Endothelial cell of umbilical vein (primary cell): Measurements from ENCODE around the gene CIZ1. TPM values are rescaled to one million over a fixed set of nuclear protein-coding genes. Genes with fewer than 3 reads are reported as not detected.

Experiments
- BruUV-seq: library from RNA; stranded (reverse); fragments of 400-500 nt; replicated peaks from 2 replicates; lab custom pipeline; 2021; lab: Mats Ljungman, UMichigan
- CTCF ChIA-PET: fragments of 300-600, 350-600 bp; sonication (Branson Sonifier 250); formaldehyde crosslinking; loops from one replicate; lab custom pipeline; 2021; ENCODE audit warnings: antibody characterized with exemption, inconsistent platforms; lab: Charles Lee
- POLR2A ChIA-PET: fragments of 300-600, 350-600 bp; sonication (Branson Sonifier 250); formaldehyde crosslinking; loops from one replicate; lab custom pipeline; 2021; ENCODE audit warnings: antibody characterized with exemption, inconsistent platforms; lab: Charles Lee
- DNase-seq: peaks from one replicate; pipeline ENCODE4 v3.0.0-alpha.2; 2011; ENCODE audit warnings: low read depth, low spot score
- FAIRE-seq: peaks from 2 replicates; lab custom pipeline; 2011; peaks lifted over from hg19 to GRCh38; lab: Jason Lieb, UNC
- H2AFZ ChIP-seq: 2 replicates; pipeline ENCODE4 v1.6.0; 2012; ENCODE audit warnings: low read depth, low read length, control low read depth, inconsistent platforms
- H3K27ac ChIP-seq: 2 replicates; pipeline ENCODE4 v1.5.1; 2011; ENCODE audit warnings: low read depth, mild to moderate bottlenecking, control low read depth, low read length, moderate library complexity; ENCODE audit not compliant: insufficient read depth
- H3K27me3 ChIP-seq, 2 experiments: 2 replicates each; pipeline versions ENCODE4 v1.6.0 to v1.6.1; 2011; ENCODE audit warnings: low read length in 2 of 2, mixed read lengths in 1 of 2; ENCODE audit not compliant: control insufficient read depth in 2 of 2, insufficient read depth in 2 of 2
- H3K36me3 ChIP-seq, 2 experiments: 2 replicates in 1 of 2; 3 replicates in 1 of 2; pipeline ENCODE4 v1.5.1; 2011; ENCODE audit warnings: low read length in 2 of 2, mild to moderate bottlenecking in 1 of 2, moderate library complexity in 1 of 2; ENCODE audit not compliant: control insufficient read depth in 2 of 2, insufficient read depth in 2 of 2; ENCODE audit errors: extremely low read depth in 1 of 2
- H3K4me1 ChIP-seq: 3 replicates; pipeline ENCODE4 v1.5.1; 2011; ENCODE audit warnings: mild to moderate bottlenecking, low read length; ENCODE audit not compliant: control insufficient read depth, insufficient read depth; ENCODE audit errors: extremely low read depth
- H3K4me2 ChIP-seq: 2 replicates; pipeline ENCODE4 v1.6.1; 2011; ENCODE audit warnings: low read length, control low read depth, mixed read lengths; ENCODE audit not compliant: insufficient read depth
- H3K4me3 ChIP-seq, 3 experiments: fragments of 200-600 bp in 1 of 3; sonication (generic), shearing (Covaris generic) in 1 of 3; replicated peaks in 1 of 3; 2 replicates each; pipeline ENCODE4 v1.5.1; 2011 to 2016; ENCODE audit warnings: control low read depth in 3 of 3, low read length in 3 of 3, mild to moderate bottlenecking in 2 of 3, inconsistent platforms in 1 of 3, low read depth in 1 of 3, moderate library complexity in 1 of 3; ENCODE audit not compliant: insufficient read depth in 1 of 3
- H3K79me2 ChIP-seq: 2 replicates; pipeline ENCODE4 v1.6.0; 2012; ENCODE audit warnings: low read length, inconsistent platforms; ENCODE audit not compliant: control insufficient read depth, insufficient read depth
- H3K9ac ChIP-seq: replicated peaks from 2 replicates; pipeline ENCODE3; 2011; ENCODE audit warnings: low read length, control low read depth; ENCODE audit not compliant: insufficient read depth; ENCODE audit errors: extremely low read depth
- H3K9me1 ChIP-seq: replicated peaks from 3 replicates; pipeline ENCODE4 v1.6.0; 2011; ENCODE audit warnings: mild to moderate bottlenecking, low read length; ENCODE audit not compliant: control insufficient read depth, insufficient read depth; ENCODE audit errors: extremely low read depth
- H3K9me3 ChIP-seq: replicated peaks from 2 replicates; pipeline ENCODE4 v1.5.1; 2012; ENCODE audit warnings: low read length, inconsistent platforms; ENCODE audit not compliant: control insufficient read depth, insufficient read depth
- H4K20me1 ChIP-seq: replicated peaks from 2 replicates; pipeline ENCODE3; 2011; ENCODE audit warnings: mild to moderate bottlenecking, low read length; ENCODE audit not compliant: control insufficient read depth, insufficient read depth; ENCODE audit errors: extremely low read depth
- EZH2 ChIP-seq: IDR thresholded peaks from 2 replicates; pipeline ENCODE4 v1.6.1; 2012; ENCODE audit warnings: borderline replicate concordance, low read depth, mild to moderate bottlenecking, moderate library complexity, low read length, inconsistent platforms; ENCODE audit not compliant: severe bottlenecking
- FOS ChIP-seq: IDR thresholded peaks from 2 replicates; pipeline ENCODE4 v1.6.1; 2011; ENCODE audit warnings: mild to moderate bottlenecking, low read length, moderate library complexity, borderline replicate concordance; ENCODE audit not compliant: insufficient read depth
- GATA2 ChIP-seq: IDR thresholded peaks from 2 replicates; pipeline ENCODE4 v1.7.0; 2011; ENCODE audit warnings: low read depth, mild to moderate bottlenecking, moderate library complexity, mixed read lengths, low read length; ENCODE audit not compliant: insufficient read length, insufficient read depth
- JUN ChIP-seq: IDR thresholded peaks from 2 replicates; pipeline ENCODE4 v1.6.1; 2011; ENCODE audit warnings: borderline replicate concordance, low read depth; ENCODE audit not compliant: insufficient read length, insufficient read depth
- MYC ChIP-seq: IDR thresholded peaks from one replicate; pipeline ENCODE4 v1.6.1; 2011; ENCODE audit warnings: mild to moderate bottlenecking, low read depth, low read length
- POLR2AphosphoS5 ChIP-seq: IDR thresholded peaks from 2 replicates; pipeline ENCODE4 v1.6.1; 2012; ENCODE audit warnings: low read depth, mild to moderate bottlenecking, control low read depth, low read length, moderate library complexity; ENCODE audit not compliant: insufficient read depth
- dilution Hi-C: fragments of 300-500 bp; cut with MboI; formaldehyde crosslinking; loops from one replicate; pipeline ENCODE4 v1.15.0; 2019; ENCODE audit warnings: low sequenced_read_pairs; ENCODE audit not compliant: extremely low pct_ligation_motif_present
- intact Hi-C: fragments of 100-400 bp; cut with micrococcal nuclease; formaldehyde crosslinking; loops from one replicate; pipeline ENCODE4 v1.10.0; 2022
- polyA plus RNA-seq, 4 experiments: library from polyadenylated mRNA; depleted of rRNA in 3 of 4; stranded (reverse) in 3 of 4; unstranded in 1 of 4; fragments of >200 nt; gene quantifications; 2 replicates each; pipeline versions ENCODE4 v1.2.1 to v1.2.3, GENCODE V29; 2011 to 2012; ENCODE audit warnings: missing spikeins in 1 of 4
- total RNA-seq: library from RNA; stranded (reverse); gene quantifications from 2 replicates; pipeline ENCODE4 v1.2.3, GENCODE V29; 2021
- TF ChIP-seq, protein P1 (sequence below), 2 donors: IDR thresholded peaks; 1 replicate in 1 of 2; 2 replicates in 1 of 2; pipeline ENCODE4 v1.5.1; 2011; ENCODE audit warnings: low read length in 2 of 2, mild to moderate bottlenecking in 2 of 2, moderate library complexity in 2 of 2, control low read depth in 1 of 2, inconsistent platforms in 1 of 2, low read depth in 1 of 2; ENCODE audit not compliant: insufficient read depth in 1 of 2; ENCODE audit errors: extremely low read depth in 1 of 2
- TF ChIP-seq, protein P2 (sequence below): IDR thresholded peaks from 2 replicates; pipeline ENCODE4 v1.6.1; 2011; ENCODE audit not compliant: insufficient read depth, insufficient read length

Gene CIZ1
- total and polyA plus RNA-seq, 2 donors (not counting 3 experiments of a cell fraction or from before 2014, with no cell fraction given) = 88.3 to 150 TPM

DNA sequence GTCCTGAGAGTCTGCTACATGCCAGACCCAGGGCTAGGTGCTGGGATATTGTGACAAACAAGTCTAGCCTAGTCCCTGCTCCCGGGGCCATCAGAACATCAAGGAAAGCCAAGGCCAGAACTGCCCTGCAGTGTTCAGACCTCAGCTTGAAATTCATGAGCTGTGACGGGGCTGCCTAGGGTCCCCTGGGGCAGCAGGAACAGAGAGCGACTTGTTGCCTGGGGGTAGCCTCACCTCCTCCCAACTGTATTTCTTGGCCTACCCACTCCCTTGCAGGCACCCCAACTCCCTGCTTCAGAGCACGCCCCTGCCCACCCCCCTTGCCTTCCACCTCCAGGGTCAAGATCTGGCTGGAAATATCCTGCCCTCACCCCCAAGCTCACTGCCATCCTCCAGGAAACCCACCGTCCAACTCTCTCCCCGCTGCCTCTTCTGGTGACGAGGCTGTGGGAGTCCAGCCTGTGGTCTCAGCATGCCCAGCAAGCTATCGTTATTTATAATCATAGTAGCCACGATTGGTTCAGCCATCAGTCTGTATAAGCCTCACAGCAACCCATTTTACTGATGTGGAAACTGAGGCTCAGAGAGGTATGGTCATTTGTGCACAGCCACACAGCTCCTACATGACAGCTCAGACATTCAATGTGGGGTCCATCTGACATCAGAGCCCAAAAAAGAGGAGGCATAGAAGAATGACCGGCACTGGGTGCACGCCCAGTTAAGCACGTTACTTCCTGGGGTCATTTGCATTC is 22.6 kb upstream of the CIZ1 start:
- Histone ChIP-seq H3K36me3 (no peaks in the 10 kb centered on the region), H4K20me1 (no peaks in the 10 kb centered on the region), H3K9ac (no peak overlapping the region), H3K4me2 (no peak overlapping the region), H2AFZ (no peak overlapping the region), H3K9me1 (no peaks in the 10 kb centered on the region), H3K9me3 (no peaks in the 10 kb centered on the region), H3K27ac (no peak overlapping the region), H3K4me1 (peaks cover 3% of the 10 kb centered on the region), H3K4me3 (no peak overlapping the region), H3K79me2 (no peaks in the 10 kb centered on the region), H3K27me3 (peaks cover 11% of the 10 kb centered on the region in 2 experiments)
- dilution Hi-C loops (no loop called here), intact Hi-C loops (no loop called here)
- POLR2A ChIA-PET = no interaction called here
- CTCF ChIA-PET = no interaction called here
- DNase-seq = no peak
- TF ChIP-seq, protein P1, sequence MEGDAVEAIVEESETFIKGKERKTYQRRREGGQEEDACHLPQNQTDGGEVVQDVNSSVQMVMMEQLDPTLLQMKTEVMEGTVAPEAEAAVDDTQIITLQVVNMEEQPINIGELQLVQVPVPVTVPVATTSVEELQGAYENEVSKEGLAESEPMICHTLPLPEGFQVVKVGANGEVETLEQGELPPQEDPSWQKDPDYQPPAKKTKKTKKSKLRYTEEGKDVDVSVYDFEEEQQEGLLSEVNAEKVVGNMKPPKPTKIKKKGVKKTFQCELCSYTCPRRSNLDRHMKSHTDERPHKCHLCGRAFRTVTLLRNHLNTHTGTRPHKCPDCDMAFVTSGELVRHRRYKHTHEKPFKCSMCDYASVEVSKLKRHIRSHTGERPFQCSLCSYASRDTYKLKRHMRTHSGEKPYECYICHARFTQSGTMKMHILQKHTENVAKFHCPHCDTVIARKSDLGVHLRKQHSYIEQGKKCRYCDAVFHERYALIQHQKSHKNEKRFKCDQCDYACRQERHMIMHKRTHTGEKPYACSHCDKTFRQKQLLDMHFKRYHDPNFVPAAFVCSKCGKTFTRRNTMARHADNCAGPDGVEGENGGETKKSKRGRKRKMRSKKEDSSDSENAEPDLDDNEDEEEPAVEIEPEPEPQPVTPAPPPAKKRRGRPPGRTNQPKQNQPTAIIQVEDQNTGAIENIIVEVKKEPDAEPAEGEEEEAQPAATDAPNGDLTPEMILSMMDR (IDR thresholded peaks at IDR 0.05; ENCODE audit: extremely low read depth in 1 of 2, insufficient read depth in 1 of 2, low read depth in 1 of 2, low read length in 2 of 2) = no peak
- TF ChIP-seq GATA2 (no peak), FOS (no peak), EZH2 (no peak), MYC (no peak), JUN (no peak), POLR2AphosphoS5 (no peak)
- TF ChIP-seq, protein P2, sequence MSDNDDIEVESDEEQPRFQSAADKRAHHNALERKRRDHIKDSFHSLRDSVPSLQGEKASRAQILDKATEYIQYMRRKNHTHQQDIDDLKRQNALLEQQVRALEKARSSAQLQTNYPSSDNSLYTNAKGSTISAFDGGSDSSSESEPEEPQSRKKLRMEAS = no peak
- BruUV-seq = no TSS peak
- FAIRE-seq = no peak
